Fibroblast of lung (primary cell): ENCODE measurements around the gene SLC38A6.

Source experiments
- EZH2 ChIP-seq: IDR thresholded peaks from 2 replicates; pipeline ENCODE4 v1.5.1; 2012; ENCODE audit warnings: low read length, control low read depth, mild to moderate bottlenecking; ENCODE audit errors: missing control alignments
- TF ChIP-seq, protein P1 (sequence below), 2 donors: IDR thresholded peaks in 1 of 2; conservative IDR thresholded peaks in 1 of 2; 1 replicate in 1 of 2; 2 replicates in 1 of 2; pipeline ENCODE4 v1.5.1; 2011 to 2012; ENCODE audit warnings: low read length in 2 of 2, control low read depth in 1 of 2, inconsistent platforms in 1 of 2, low read depth in 1 of 2, mild to moderate bottlenecking in 1 of 2

- TF ChIP-seq, protein P1, sequence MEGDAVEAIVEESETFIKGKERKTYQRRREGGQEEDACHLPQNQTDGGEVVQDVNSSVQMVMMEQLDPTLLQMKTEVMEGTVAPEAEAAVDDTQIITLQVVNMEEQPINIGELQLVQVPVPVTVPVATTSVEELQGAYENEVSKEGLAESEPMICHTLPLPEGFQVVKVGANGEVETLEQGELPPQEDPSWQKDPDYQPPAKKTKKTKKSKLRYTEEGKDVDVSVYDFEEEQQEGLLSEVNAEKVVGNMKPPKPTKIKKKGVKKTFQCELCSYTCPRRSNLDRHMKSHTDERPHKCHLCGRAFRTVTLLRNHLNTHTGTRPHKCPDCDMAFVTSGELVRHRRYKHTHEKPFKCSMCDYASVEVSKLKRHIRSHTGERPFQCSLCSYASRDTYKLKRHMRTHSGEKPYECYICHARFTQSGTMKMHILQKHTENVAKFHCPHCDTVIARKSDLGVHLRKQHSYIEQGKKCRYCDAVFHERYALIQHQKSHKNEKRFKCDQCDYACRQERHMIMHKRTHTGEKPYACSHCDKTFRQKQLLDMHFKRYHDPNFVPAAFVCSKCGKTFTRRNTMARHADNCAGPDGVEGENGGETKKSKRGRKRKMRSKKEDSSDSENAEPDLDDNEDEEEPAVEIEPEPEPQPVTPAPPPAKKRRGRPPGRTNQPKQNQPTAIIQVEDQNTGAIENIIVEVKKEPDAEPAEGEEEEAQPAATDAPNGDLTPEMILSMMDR (conservative IDR thresholded peaks at IDR 0.05 in 1 of 2, IDR thresholded peaks at IDR 0.05 in 1 of 2; ENCODE audit: low read depth in 1 of 2, low read length in 2 of 2), result no peak
- TF ChIP-seq EZH2, result no peak
Measured at GRCh38 chr14:61064210-61064609, 83.2 kb downstream of the SLC38A6 start.
